GM12878 (cell line): ENCODE data around the gene SEC16A. TPM values are rescaled to one million over a fixed set of nuclear protein-coding genes. Genes with fewer than 3 reads are reported as not detected.

Source experiments
- ATAC-seq: fragments of 200-7000 bp; cut with Tn5 transposase; 3 replicates; pipeline ENCODE4 v1.9.1; 2020; ENCODE audit warnings: mild to moderate bottlenecking, moderate library complexity
- BruUV-seq: library from RNA; stranded (reverse); fragments of 400-500 nt; replicated peaks from 2 replicates; lab custom pipeline; 2021; lab: Mats Ljungman, UMichigan
- CTCF ChIA-PET: fragments of 300-600 bp; sonication (Branson Sonifier 250); formaldehyde crosslinking; extraction: SDS; loops from one replicate; lab custom pipeline; 2021; ENCODE audit warnings: inconsistent platforms; lab: Yijun Ruan, JAX
- POLR2A ChIA-PET: fragments of 350-600 bp; formaldehyde crosslinking; extraction: SDS; loops from one replicate; lab custom pipeline; 2021; ENCODE audit warnings: inconsistent platforms; lab: Charles Lee
- RAD21 ChIA-PET: fragments of 300-600 bp; sonication (Branson Sonifier 250); formaldehyde crosslinking; loops from one replicate; lab custom pipeline; 2023; ENCODE audit warnings: antibody characterized with exemption; ENCODE audit not compliant: unreplicated experiment; lab: Charles Lee
- SMC1A ChIA-PET: fragments of 300-600 bp; sonication (Branson Sonifier 250); formaldehyde crosslinking; loops from one replicate; lab custom pipeline; 2023; ENCODE audit not compliant: unreplicated experiment, uncharacterized antibody; lab: Charles Lee
- DNase-seq: peaks from one replicate; pipeline ENCODE4 v3.0.0-alpha.2; 2011; ENCODE audit warnings: low read depth, low spot score
- FAIRE-seq: peaks from 3 replicates; lab custom pipeline; 2011; peaks lifted over from hg19 to GRCh38; lab: Jason Lieb, UNC
- H2AFZ ChIP-seq: 2 replicates; pipeline ENCODE4 v1.6.0; 2011; ENCODE audit warnings: low read depth, low read length, control low read depth; ENCODE audit not compliant: control insufficient read depth
- H3K27ac ChIP-seq: 2 replicates; pipeline ENCODE4 v1.5.1; 2011; ENCODE audit warnings: control low read depth; ENCODE audit not compliant: control insufficient read depth, insufficient read depth
- H3K27me3 ChIP-seq, 2 experiments: replicated peaks in 1 of 2; 2 replicates each; pipeline versions ENCODE4 v1.6.0 to v1.6.1; 2011; ENCODE audit warnings: low read length in 1 of 2; ENCODE audit not compliant: control insufficient read depth in 2 of 2, insufficient read depth in 2 of 2
- H3K36me3 ChIP-seq, 2 experiments: 2 replicates each; pipeline ENCODE4 v1.5.1; 2011; ENCODE audit warnings: low read length in 1 of 2; ENCODE audit not compliant: control insufficient read depth in 2 of 2, insufficient read depth in 2 of 2
- H3K4me1 ChIP-seq: 2 replicates; pipeline ENCODE4 v1.6.1; 2011; ENCODE audit warnings: mild to moderate bottlenecking, low read length, moderate library complexity, mixed read lengths; ENCODE audit not compliant: control insufficient read depth, insufficient read depth
- H3K4me2 ChIP-seq: 2 replicates; pipeline ENCODE4 v1.6.0; 2011; ENCODE audit warnings: control low read depth; ENCODE audit not compliant: control insufficient read depth, insufficient read depth
- H3K4me3 ChIP-seq: fragments of 200-600 bp; sonication (generic); 2 replicates; pipeline ENCODE4 v1.5.1; 2016
- H3K79me2 ChIP-seq: 2 replicates; pipeline ENCODE4 v1.6.0; 2011; ENCODE audit warnings: low read length; ENCODE audit not compliant: control insufficient read depth, insufficient read depth
- H3K9ac ChIP-seq: 2 replicates; pipeline ENCODE4 v1.8.0; 2011; ENCODE audit warnings: low read length, control low read depth, mixed read lengths; ENCODE audit not compliant: control insufficient read depth, insufficient read depth
- H3K9me3 ChIP-seq: replicated peaks from 3 replicates; pipeline ENCODE4 v1.5.1; 2011; ENCODE audit warnings: mild to moderate bottlenecking, low read length; ENCODE audit not compliant: control insufficient read depth, insufficient read depth
- H4K20me1 ChIP-seq: 2 replicates; pipeline ENCODE4 v1.6.0; 2011; ENCODE audit not compliant: control insufficient read depth, insufficient read depth
- E2F8 ChIP-seq: fragments of 450-650 bp; IDR thresholded peaks from 2 replicates; pipeline ENCODE4 v1.6.1; 2018; ENCODE audit warnings: mild to moderate bottlenecking, low read depth, moderate library complexity; ENCODE audit not compliant: partially characterized antibody
- MTA2 ChIP-seq: fragments of 450-650 bp; IDR thresholded peaks from 2 replicates; pipeline ENCODE4 v1.6.1; 2016; ENCODE audit warnings: low read depth, mild to moderate bottlenecking, moderate library complexity
- PBX3 ChIP-seq: IDR thresholded peaks from 2 replicates; pipeline ENCODE4 v1.6.1; 2011; ENCODE audit warnings: mild to moderate bottlenecking, low read depth, low read length, moderate library complexity; ENCODE audit not compliant: insufficient replicate concordance
- REST ChIP-seq: IDR thresholded peaks from 2 replicates; pipeline ENCODE4 v1.6.1; 2012; ENCODE audit warnings: mild to moderate bottlenecking, low read depth, low read length
- WGBS: methylation state at CpG from one replicate; pipeline ENCODE4 v1.1.6; 2016; ENCODE audit warnings: low lambda C conversion rate; ENCODE audit not compliant: insufficient replicate concordance, insufficient coverage; ENCODE audit errors: missing lambda C conversion rate; 5-methylcytosine and 5-hydroxymethylcytosine counted together
- in situ Hi-C: fragments of 300-500 bp; cut with MboI; formaldehyde crosslinking; loops from 9 replicates; pipeline ENCODE4 v1.14.3; 2018; ENCODE audit warnings: mixed read lengths
- intact Hi-C: fragments of 100-400 bp; cut with micrococcal nuclease; formaldehyde crosslinking; loops from one replicate; pipeline ENCODE4 v1.14.2; 2022; ENCODE audit not compliant: unreplicated experiment
- polyA plus RNA-seq, 11 experiments: library from polyadenylated mRNA; depleted of rRNA in 4 of 11; unstranded in 6 of 11; stranded (reverse) in 5 of 11; fragments of >200 nt; fragmentation: Nextera tagmentation in 4 of 11; fragmentation: Illumina TruSeq in 1 of 11; extraction: Ambion mirVana in 4 of 11; extraction: Trizol in 1 of 11; gene quantifications; 1 replicate in 1 of 11; 2 replicates in 10 of 11; pipeline versions ENCODE4 v1.2.1 to v1.2.3, GENCODE V29; 2011 to 2016; ENCODE audit warnings: inconsistent platforms in 2 of 11, missing spikeins in 2 of 11, low read depth in 1 of 11
- total RNA-seq, 4 experiments: library from RNA; depleted of rRNA in 3 of 4; stranded (reverse); fragments of >200 nt in 3 of 4; fragmentation: Illumina TruSeq in 1 of 4; extraction: Trizol in 1 of 4; gene quantifications; 2 replicates each; pipeline versions ENCODE4 v1.2.1 to v1.2.3, GENCODE V29; 2013 to 2021

The SEC16A gene
- total and polyA plus RNA-seq, 10 of the 15 experiments (the other 5 are each of a cell fraction or from before 2014, with no cell fraction given), result 9.9 to 59.1 (median 21.7) TPM

GRCh38 chr9:136481558-136481957 lies 1.3 kb downstream of the SEC16A start:
- intact Hi-C loops, result no loop called here
- FAIRE-seq (no peak), ATAC-seq (no peak), DNase-seq (no peak)
- POLR2A ChIA-PET, result interaction anchor here (0.7 kb wide), 1 partner anchor 11 kb away, joined by 3 read pairs; no protein-coding TSS in a partner anchor
- Histone ChIP-seq H3K36me3 (peaks cover 7 to 10% of the 10 kb centered on the region in 2 experiments; a peak in 3 of 4 replicates), H2AFZ (no peak overlapping the region), H3K4me2 (peak overlapping the region; percentile 71), H4K20me1 (no peaks in the 10 kb centered on the region; the same call in none of the 2 replicates), H3K9ac (peak overlapping the region; percentile 75), H3K4me1 (peaks cover 6% of the 10 kb centered on the region; the same call in 1 of the 2 replicates), H3K4me3 (peak overlapping the region; percentile 72), H3K79me2 (peaks cover 40% of the 10 kb centered on the region), H3K27ac (no peak overlapping the region), H3K9me3 (no peaks in the 10 kb centered on the region), H3K27me3 (no peaks in the 10 kb centered on the region)
- SMC1A ChIA-PET, result interaction anchor here (0.6 kb wide), 1 partner anchor 23 kb away, joined by 3 read pairs; no protein-coding TSS in a partner anchor
- CTCF ChIA-PET, result no interaction called here
- no TSS peak for BruUV-seq
- in situ Hi-C loops, result no loop called here
- 32% methylated on average over 5 of the region's 5 CpGs for WGBS
- RAD21 ChIA-PET, result no interaction called here
- TF ChIP-seq REST (no peak), MTA2 (no peak), PBX3 (no peak), E2F8 (no peak)
